ENCODE results near the gene PLPP1. TPM values are rescaled to one million over a fixed set of nuclear protein-coding genes. Genes with fewer than 3 reads are reported as not detected.

Gene PLPP1
- total RNA-seq, 1 experiment from 2014 or later = 26.8 TPM

DNA sequence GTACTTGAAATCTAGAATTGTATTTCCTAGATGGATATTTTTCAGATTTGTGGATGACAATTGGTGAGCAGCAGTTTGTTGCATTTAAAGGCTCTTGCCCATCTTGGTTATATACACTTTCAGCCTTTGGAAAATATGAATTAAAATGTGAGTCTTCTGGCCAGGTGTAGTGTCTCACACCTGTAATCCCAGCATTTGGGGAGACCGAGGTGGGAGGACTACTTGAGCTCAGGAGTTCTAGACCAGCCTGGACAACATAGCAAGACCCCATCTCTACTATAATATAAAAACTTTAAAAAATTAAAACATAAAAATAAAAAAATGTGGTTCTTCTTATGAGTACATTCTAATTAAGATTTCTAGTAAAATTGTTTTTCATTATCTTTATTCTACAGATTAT, 125.0 kb downstream of the PLPP1 start:
- no peak for DNase-seq (ENCODE audit: low read depth)

DNA sequence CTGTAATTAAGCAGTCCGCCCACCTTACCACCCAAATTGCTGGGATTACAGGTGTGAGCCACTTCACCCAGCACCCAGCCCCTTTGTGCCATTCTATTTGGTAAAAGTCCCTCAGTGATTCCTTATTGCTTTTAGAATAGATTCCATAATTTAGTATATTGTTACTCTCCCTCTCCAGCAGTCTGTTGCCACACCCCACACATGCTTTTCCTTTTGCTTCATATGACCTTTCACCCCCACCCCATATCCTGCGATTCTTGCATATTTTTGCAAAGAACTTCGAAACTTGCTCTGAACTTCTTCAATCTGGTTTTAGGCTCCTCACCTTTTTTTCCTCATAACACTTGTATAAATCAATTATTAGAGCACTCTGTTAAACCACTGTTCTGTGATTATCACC, 126.8 kb downstream of the PLPP1 start:
- no peak for DNase-seq (ENCODE audit: low read depth)

DNA sequence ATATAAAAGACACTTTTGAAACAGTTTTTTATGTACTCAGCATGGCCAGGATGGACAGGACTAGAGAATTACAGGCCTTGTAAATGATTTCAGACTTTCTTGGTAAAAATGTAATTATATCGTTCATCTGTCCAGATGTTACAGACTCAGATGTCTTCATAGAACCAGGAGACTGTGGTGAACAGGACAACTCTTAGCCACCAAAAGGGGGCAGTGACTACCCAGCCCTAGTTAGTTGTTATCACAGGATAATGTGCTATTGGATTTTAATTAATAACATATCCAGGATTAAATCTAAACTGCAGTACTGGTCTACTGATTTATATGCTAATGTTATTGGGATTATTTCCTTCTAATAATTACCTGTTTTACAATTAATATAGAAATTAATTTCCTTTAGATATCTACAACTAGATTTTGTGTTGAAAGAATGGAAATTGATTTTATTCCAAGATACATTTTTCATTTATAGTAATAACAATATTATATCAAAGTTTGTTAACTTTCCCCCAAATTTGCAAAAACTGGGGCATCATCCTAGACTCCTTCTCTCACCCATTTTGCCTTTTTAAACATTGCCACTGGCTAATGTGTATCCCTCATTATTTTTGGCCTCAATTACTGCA, 127.6 kb downstream of the PLPP1 start:
- peak; percentile 36 for DNase-seq (ENCODE audit: low read depth)

DNA sequence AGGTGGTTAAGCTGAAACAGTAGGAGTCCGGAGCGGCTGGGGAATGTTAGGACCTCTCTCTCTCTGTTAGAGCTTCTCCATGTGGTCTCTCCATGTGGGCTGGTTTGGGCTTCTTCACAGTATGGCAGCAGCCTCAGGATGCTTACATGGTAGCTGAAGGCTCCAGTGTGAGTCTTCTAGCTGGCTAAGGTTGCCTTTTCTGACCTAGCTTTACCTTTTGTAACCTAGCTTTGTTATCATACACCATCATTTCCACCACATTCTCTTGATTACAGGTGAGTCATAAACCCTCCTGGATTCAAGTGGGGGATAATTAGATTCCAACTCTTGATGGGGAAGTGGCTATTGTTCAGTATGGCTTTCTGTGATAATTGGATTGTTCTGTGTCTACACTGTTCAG, 128.5 kb downstream of the PLPP1 start:
- no peak for DNase-seq (ENCODE audit: low read depth)

DNA sequence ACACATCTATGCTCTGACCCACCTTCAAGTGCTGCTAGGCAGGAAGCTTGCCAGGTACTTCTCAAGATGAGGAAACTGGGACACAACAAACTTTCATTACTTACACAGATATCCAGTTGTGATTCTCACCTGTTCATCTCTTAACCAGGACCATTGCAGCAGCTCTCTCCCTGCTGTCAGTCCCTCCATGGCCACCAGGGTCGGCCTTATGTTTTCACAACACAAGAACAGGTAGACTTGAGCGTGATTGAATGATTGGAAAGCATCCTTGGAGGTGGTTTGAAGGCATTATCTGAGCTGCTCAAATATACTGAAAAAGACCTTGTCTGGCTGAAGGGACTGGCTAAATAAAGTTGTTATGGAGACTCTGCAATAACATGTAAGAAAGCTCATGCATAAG, 132.6 kb downstream of the PLPP1 start:
- no peak for DNase-seq (ENCODE audit: low read depth)

DNA sequence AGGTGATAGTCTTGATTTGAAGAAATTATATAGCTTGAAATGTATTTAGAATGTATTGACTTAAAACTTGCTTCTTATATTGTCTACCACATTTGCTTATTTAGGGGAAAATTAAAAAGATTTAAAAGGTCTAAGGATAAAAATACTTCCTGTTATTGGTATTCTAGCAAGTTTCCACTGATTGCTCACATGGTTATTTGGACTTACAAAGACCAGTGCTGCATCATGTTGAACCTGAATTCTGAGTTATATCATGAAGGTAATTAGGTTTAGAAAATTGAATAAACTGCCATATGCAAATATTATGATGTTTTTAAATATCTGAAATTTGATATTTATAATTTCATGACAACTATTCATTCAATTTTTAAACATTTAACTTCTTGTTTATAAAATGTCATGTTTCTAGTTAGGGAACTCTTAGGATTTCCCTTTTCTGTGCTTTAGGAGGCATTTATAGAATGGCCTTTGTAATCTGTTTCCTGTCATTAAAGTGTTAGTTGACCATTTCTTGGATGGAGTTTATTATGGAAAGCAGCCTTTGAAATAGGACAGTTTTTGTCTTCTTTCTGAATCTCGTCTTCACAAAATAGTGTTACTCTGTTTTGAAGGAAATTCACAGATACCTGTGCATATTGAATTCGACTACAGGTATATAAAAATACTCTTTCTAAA, 141.1 kb downstream of the PLPP1 start:
- no peak for DNase-seq (ENCODE audit: low read depth)

DNA sequence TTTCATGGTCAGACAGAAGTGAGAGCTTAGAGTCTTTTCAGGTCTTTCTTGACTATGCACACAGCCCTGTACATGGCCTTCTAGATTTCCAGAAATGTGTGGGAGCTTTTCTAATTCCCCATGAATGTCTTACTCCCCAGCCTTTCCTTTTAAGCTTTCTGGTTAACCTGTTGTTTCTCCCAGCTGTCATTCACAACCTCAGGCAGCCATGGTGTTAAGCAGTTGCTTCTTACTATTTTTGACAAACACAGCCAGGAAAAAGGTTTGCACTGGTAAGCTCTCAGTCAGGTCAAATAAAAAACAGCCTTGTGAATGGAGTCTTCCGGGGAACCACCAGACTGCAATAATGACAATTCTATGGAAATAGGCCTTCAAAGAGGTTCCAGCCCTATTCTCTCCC, 142.1 kb downstream of the PLPP1 start:
- no peak for DNase-seq (ENCODE audit: low read depth)

DNA sequence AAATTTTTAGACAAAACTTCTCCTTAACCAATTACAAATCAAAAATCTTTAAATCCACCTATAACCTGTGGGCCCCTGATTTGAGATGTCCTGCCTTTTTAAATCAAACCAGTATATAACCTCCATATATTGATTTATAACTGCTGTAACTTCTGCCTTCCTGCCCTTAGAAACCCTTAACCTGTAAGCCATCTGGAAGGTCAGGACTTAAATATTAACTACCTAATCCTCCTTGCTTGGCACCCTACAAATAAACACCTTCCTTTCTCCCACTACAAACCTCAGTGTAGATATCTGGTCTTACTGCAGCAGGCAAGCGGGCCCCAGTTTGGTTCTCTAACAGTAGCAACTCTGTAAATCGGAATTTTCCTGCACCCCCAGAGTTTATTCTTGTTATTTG, 143.1 kb downstream of the PLPP1 start:
- no peak for DNase-seq (ENCODE audit: low read depth)

DNA sequence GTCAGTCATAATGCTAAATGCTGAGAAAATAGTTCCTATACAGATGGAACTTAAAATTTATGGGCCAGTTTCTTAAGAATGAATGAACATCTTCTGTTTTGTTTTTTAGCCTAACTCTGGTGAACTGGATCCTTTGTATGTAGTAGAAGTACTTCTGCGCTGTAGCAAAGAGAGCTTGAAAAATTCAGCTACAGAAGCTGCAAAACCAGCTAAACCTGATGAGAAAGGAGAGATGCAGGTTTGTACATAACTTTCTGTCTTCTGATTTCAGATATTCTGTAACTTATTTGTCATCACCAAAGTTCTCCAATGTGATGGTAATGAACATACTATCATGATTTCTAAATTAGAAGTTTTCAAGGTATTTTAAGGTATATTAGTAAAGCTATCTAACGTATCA, 146.9 kb downstream of the PLPP1 start:
- no peak for DNase-seq (ENCODE audit: low read depth)

DNA sequence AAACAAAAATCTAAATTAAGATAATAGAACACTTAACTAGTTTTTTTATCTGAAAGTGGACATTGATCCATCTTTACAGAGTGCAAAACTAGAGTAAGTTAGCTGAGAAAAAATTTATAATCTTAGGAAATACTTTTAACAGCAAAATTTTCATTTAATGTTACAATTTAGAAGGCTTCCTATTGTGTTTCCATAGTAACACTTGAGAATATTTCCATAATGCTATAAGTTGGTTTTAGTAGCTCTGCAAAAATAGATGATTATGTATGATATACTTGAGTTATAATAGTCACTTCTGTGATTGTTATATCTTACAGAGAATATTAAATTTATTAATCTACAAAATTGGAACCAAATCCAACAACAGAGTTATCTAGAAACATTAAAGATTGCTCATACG, 148.4 kb downstream of the PLPP1 start:
- DNase-seq (ENCODE audit: low read depth) = no peak

DNA sequence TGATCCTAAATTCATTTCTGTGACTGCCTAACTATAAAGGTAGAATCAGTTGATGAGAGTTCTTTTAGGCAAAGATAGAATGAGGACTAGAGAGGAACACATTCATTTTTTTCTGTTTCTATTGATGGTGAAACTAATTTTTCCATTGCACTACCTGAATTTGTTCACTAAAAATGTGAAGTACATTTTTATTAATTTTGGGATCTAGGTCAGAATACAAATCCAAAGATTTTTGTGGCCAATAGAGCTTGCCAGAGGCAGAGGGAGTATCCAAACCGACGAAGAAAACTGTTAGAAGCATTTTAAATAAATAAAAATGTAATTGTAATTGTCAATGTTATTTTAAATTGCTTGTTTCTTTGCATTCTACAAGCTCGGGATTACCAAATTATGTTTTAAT, 148.9 kb downstream of the PLPP1 start:
- no peak for DNase-seq (ENCODE audit: low read depth)

DNA sequence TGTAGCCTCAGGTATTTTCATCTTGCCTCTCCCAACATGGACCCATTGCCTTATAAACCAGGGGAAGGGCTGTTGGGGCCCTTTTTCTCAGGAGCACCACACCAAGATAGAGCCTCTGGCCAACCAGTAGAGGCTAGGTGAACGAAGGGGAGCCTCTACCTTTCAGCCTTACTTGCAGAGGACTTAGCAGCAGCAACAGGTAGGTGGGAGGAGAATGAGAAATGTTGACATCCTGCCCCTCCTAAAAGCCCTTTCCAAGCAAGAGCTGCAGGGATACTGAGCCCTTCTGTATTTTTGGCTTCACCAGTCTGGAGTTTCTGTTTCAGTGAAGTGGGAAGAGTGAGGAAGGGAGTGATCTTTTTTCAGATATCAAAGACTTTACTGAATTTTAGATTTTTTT, 149.5 kb downstream of the PLPP1 start:
- DNase-seq (ENCODE audit: low read depth) = no peak

DNA sequence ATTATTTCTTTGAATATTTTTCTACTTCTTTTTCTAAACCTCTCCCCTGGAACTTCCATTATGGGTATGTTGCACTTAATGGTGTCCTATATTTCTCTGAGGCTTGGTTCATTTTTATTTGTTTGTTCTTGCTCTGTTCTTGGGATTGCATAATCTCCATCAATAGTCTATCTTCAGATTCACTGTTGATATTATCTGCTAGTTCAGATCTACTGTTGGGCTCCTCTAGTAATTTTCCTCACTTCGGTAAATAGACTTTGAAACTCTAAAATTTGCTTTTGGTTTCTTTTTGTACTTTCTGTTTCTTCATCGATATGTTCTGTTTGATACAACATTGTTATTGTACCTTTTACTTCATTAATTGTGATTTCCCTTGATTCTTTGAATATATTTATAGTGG, 150.7 kb downstream of the PLPP1 start:
- DNase-seq (ENCODE audit: low read depth) = no peak

DNA sequence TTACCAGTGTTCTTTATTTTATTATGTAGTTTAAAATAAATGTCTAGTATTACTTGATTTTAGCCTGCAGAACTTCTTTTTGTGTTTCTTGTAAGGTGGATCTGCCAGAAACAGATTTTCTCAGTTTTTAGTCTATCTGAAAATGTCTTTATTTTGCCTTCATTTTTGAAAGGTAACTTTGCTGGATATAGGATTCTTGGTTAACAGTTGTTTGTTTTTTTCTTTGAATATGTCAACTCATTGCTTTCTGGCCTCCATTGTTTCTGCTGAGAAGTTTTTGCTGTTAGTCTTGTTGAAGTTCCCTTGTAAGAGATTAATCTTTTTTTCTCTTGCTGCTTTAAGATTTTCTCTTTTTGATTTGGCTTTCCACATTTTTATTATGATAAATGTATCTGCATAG, 151.5 kb downstream of the PLPP1 start:
- DNase-seq (ENCODE audit: low read depth) = no peak

DNA sequence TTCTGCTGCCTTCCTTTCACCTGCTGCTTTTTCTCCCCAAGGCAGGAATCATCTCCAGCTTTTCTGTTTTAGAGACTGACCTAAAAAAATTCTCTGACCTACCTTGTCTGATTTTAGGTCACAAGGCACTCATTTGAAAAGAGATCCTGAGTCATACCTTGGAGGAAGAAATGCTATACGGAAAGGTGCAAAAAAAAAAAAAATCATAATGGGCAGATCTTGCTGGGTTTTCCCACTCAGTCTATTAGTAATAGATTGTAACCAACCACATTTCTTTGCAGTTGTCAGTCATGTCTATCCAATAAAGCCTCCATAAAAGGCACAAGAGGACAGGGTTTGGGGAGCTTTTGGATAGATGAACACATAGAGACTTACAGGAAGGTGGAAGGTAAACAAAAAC, 157.0 kb downstream of the PLPP1 start:
- DNase-seq (ENCODE audit: low read depth) = no peak

Other genes starting within 250 kb of the PLPP1 start
- 27.7 and 41.6 TPM in 2 replicates for gene DHX29, start 227.3 kb downstream of the PLPP1 start, total RNA-seq (2014; rRNA removed; shearing (Covaris generic))
- 219 and 221 TPM in 2 replicates for gene MTREX, start 227.0 kb downstream of the PLPP1 start, total RNA-seq (2014; rRNA removed; shearing (Covaris generic))
- 37.3 and 49.6 TPM in 2 replicates for gene SLC38A9, start 177.4 kb upstream of the PLPP1 start, total RNA-seq (2014; rRNA removed; shearing (Covaris generic))
- gene DDX4, start 203.1 kb upstream of the PLPP1 start, total RNA-seq (2014; rRNA removed; shearing (Covaris generic)) = not detected in 2 replicates